Right renal cortex interstitium (tissue), 3 donors: ENCODE measurements around the gene RNF214. TPM values are rescaled to one million over a fixed set of nuclear protein-coding genes. Genes with fewer than 3 reads are reported as not detected.
"Not testable (repeated sequence)": the region's sequence is repeated elsewhere in the genome, so short reads cannot be mapped to it uniquely, and the experiment has no call there.

Source experiments
- DNase-seq, 3 donors: peaks; one replicate each; pipeline ENCODE4 v3.0.0-alpha.2; 2013; ENCODE audit warnings: low read depth in 3 of 3, low spot score in 2 of 3
- polyA plus RNA-seq, 3 donors: library from polyadenylated mRNA; unstranded; fragments of 120-200 nt; gene quantifications; one replicate each; pipeline ENCODE4 v1.2.1, GENCODE V29; 2013; ENCODE audit not compliant: insufficient read length in 3 of 3

The RNF214 gene
- 10 to 100 TPM; 29.7 to 33.1 (median 31.7) TPM for polyA plus RNA-seq

GRCh38 chr11:117232092-117232878, at the start of gene RNF214:
Gene RNF214 (plus strand): TSS chr11:117232671. CDS start chr11:117234273, 1,602 bp downstream.
- peak in 2 of 3 donors; percentile 80 for DNase-seq

GRCh38 chr11:117183178-117183577, 49.3 kb upstream of the RNF214 start:
- DNase-seq = not testable (repeated sequence)

- no peak for DNase-seq
Measured at GRCh38 chr11:117183724-117184349, 48.6 kb upstream of the RNF214 start.

- DNase-seq = no peak
Measured at GRCh38 chr11:117185736-117186430, 46.6 kb upstream of the RNF214 start.

- DNase-seq = no peak
Measured at GRCh38 chr11:117186431-117186761, 46.1 kb upstream of the RNF214 start.

- DNase-seq = no peak
Measured at GRCh38 chr11:117187007-117187406, 45.5 kb upstream of the RNF214 start.

- no peak for DNase-seq
Measured at GRCh38 chr11:117187428-117187798, 45.1 kb upstream of the RNF214 start.

GRCh38 chr11:117187799-117188481, 44.5 kb upstream of the RNF214 start:
- no peak for DNase-seq

GRCh38 chr11:117188620-117189081, 43.8 kb upstream of the RNF214 start:
- DNase-seq = no peak

- DNase-seq = no peak
Measured at GRCh38 chr11:117189191-117189940, 43.1 kb upstream of the RNF214 start.

- DNase-seq = no peak
Measured at GRCh38 chr11:117189941-117190544, 42.4 kb upstream of the RNF214 start.

- DNase-seq = no peak
Measured at GRCh38 chr11:117191680-117192400, 40.6 kb upstream of the RNF214 start.

- no peak for DNase-seq
Measured at GRCh38 chr11:117192401-117192875, 40.0 kb upstream of the RNF214 start.

- DNase-seq = no peak
Measured at GRCh38 chr11:117193130-117194020, 39.1 kb upstream of the RNF214 start.

- no peak for DNase-seq
Measured at GRCh38 chr11:117194267-117194666, 38.2 kb upstream of the RNF214 start.

GRCh38 chr11:117195258-117195657, 37.2 kb upstream of the RNF214 start:
- DNase-seq = no peak

GRCh38 chr11:117195761-117196160, 36.7 kb upstream of the RNF214 start:
- DNase-seq = no peak

- DNase-seq = no peak
Measured at GRCh38 chr11:117197006-117197405, 35.5 kb upstream of the RNF214 start.
